HG03521 (cell line): ENCODE results near the gene TRAPPC3L.

ENCODE experiments used
- ATAC-seq: cut with Tn5 transposase; IDR thresholded peaks from one replicate; pipeline ENCODE4 v1.9.1; 2021; ENCODE audit warnings: mild to moderate bottlenecking, moderate library complexity; ENCODE audit not compliant: unreplicated experiment

Gene TRAPPC3L

GRCh38 chr6:116545651-116546050, at the start of gene TRAPPC3L:
TRAPPC3L (minus strand) TSS chr6:116545684; CDS start chr6:116545514, 170 bp downstream.
- no peak for ATAC-seq

- ATAC-seq, result no peak
Measured at GRCh38 chr6:116595247-116595646, 49.8 kb upstream of the TRAPPC3L start.

- no peak for ATAC-seq
Measured at GRCh38 chr6:116586738-116587137, 41.3 kb upstream of the TRAPPC3L start.

- no peak for ATAC-seq
Measured at GRCh38 chr6:116586276-116586675, 40.8 kb upstream of the TRAPPC3L start.

- ATAC-seq, result no peak
Measured at GRCh38 chr6:116580198-116580597, 34.7 kb upstream of the TRAPPC3L start.

- no peak for ATAC-seq
Measured at GRCh38 chr6:116579143-116579542, 33.7 kb upstream of the TRAPPC3L start.

- no peak for ATAC-seq
Measured at GRCh38 chr6:116578335-116578734, 32.9 kb upstream of the TRAPPC3L start.

GRCh38 chr6:116577486-116577885, 32.0 kb upstream of the TRAPPC3L start:
- no peak for ATAC-seq

GRCh38 chr6:116575227-116575626, 29.7 kb upstream of the TRAPPC3L start:
- no peak for ATAC-seq

- no peak for ATAC-seq
Measured at GRCh38 chr6:116572162-116572561, 26.7 kb upstream of the TRAPPC3L start.

- ATAC-seq, result no peak
Measured at GRCh38 chr6:116571683-116572000, 26.2 kb upstream of the TRAPPC3L start.

- ATAC-seq, result peak; percentile 95
Measured at GRCh38 chr6:116570856-116571682, 25.6 kb upstream of the TRAPPC3L start, which contains the start of gene RWDD1. RWDD1 (plus strand) TSS chr6:116571504; CDS start chr6:116571583, 79 bp downstream.

- ATAC-seq, result no peak
Measured at GRCh38 chr6:116568821-116569755, 23.6 kb upstream of the TRAPPC3L start.

GRCh38 chr6:116568111-116568510, 22.6 kb upstream of the TRAPPC3L start:
- ATAC-seq, result no peak

GRCh38 chr6:116564921-116565872, 19.7 kb upstream of the TRAPPC3L start:
- no peak for ATAC-seq

GRCh38 chr6:116564311-116564710, 18.8 kb upstream of the TRAPPC3L start:
- no peak for ATAC-seq

- ATAC-seq, result no peak
Measured at GRCh38 chr6:116563830-116564229, 18.3 kb upstream of the TRAPPC3L start.

GRCh38 chr6:116562614-116563013, 17.1 kb upstream of the TRAPPC3L start:
- no peak for ATAC-seq

- ATAC-seq, result no peak
Measured at GRCh38 chr6:116562019-116562403, 16.5 kb upstream of the TRAPPC3L start.

GRCh38 chr6:116561377-116562018, 16.0 kb upstream of the TRAPPC3L start:
- no peak for ATAC-seq
